ENCODE measurements around the gene TTLL8.

Gene TTLL8

DNA sequence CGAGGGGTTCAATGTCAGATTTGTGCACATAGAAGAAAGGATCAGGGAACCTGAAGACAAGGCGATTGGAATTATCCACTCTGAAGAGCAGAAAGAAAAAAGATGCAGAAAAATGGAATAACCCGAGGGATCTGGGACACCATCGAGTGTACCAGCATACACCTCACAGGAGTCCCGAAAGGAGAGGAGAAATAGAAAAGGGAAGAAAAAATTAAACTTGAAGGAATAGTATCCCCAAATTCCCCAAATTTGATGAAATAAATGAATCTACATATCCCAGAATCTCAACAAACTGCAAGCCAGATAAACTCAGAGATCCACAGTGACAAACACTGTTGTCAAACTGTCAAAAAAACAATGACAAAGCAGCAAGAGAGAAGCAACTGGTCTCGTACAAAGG lies 66.9 kb downstream of the TTLL8 start:
- no peak for TF ChIP-seq POLR2AphosphoS5 (IDR thresholded peaks at IDR 0.05; ENCODE audit: low read depth, low read length)
- no peak for TF ChIP-seq FOXP2 (optimal IDR thresholded peaks at IDR 0.05; ENCODE audit: borderline replicate concordance, extremely low read depth, extremely low read length, insufficient read depth)
- TF ChIP-seq, protein P1, sequence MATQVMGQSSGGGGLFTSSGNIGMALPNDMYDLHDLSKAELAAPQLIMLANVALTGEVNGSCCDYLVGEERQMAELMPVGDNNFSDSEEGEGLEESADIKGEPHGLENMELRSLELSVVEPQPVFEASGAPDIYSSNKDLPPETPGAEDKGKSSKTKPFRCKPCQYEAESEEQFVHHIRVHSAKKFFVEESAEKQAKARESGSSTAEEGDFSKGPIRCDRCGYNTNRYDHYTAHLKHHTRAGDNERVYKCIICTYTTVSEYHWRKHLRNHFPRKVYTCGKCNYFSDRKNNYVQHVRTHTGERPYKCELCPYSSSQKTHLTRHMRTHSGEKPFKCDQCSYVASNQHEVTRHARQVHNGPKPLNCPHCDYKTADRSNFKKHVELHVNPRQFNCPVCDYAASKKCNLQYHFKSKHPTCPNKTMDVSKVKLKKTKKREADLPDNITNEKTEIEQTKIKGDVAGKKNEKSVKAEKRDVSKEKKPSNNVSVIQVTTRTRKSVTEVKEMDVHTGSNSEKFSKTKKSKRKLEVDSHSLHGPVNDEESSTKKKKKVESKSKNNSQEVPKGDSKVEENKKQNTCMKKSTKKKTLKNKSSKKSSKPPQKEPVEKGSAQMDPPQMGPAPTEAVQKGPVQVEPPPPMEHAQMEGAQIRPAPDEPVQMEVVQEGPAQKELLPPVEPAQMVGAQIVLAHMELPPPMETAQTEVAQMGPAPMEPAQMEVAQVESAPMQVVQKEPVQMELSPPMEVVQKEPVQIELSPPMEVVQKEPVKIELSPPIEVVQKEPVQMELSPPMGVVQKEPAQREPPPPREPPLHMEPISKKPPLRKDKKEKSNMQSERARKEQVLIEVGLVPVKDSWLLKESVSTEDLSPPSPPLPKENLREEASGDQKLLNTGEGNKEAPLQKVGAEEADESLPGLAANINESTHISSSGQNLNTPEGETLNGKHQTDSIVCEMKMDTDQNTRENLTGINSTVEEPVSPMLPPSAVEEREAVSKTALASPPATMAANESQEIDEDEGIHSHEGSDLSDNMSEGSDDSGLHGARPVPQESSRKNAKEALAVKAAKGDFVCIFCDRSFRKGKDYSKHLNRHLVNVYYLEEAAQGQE (IDR thresholded peaks at IDR 0.05; ENCODE audit: insufficient read depth in 1 of 2, low read depth in 2 of 2, low read length in 2 of 2): no peak
- no peak for TF ChIP-seq TAF1 (IDR thresholded peaks at IDR 0.05; ENCODE audit: borderline replicate concordance, insufficient read depth, low read length)
- no peak for TF ChIP-seq SIN3A (IDR thresholded peaks at IDR 0.05; ENCODE audit: borderline replicate concordance, insufficient read depth, low read length)

DNA sequence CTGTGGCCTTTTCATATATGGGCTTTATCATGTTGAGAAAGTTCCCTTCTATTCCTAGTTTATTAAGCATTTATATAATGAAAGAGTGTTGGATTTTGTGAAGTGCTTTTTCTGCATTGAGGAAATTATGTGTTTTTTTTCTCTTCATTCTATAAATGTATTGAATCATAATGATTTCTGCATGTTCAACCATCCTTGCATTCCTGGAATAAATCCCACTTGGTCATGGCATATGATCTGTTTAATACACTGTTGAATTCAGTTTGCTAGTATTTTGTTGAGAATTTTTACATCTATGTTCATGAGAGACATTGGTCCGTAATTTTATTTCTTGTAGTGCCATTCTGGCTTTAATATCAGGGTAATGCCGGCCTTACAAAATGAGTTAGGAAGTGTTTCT lies 71.8 kb downstream of the TTLL8 start:
- TF ChIP-seq FOXP2 (optimal IDR thresholded peaks at IDR 0.05; ENCODE audit: borderline replicate concordance, extremely low read depth, extremely low read length, insufficient read depth): no peak
- TF ChIP-seq SIN3A (IDR thresholded peaks at IDR 0.05; ENCODE audit: borderline replicate concordance, insufficient read depth, low read length): no peak
- no peak for TF ChIP-seq POLR2AphosphoS5 (IDR thresholded peaks at IDR 0.05; ENCODE audit: low read depth, low read length)
- no peak for TF ChIP-seq TAF1 (IDR thresholded peaks at IDR 0.05; ENCODE audit: borderline replicate concordance, insufficient read depth, low read length)
- TF ChIP-seq, protein P1 (IDR thresholded peaks at IDR 0.05; ENCODE audit: insufficient read depth in 1 of 2, low read depth in 2 of 2, low read length in 2 of 2): no peak

DNA sequence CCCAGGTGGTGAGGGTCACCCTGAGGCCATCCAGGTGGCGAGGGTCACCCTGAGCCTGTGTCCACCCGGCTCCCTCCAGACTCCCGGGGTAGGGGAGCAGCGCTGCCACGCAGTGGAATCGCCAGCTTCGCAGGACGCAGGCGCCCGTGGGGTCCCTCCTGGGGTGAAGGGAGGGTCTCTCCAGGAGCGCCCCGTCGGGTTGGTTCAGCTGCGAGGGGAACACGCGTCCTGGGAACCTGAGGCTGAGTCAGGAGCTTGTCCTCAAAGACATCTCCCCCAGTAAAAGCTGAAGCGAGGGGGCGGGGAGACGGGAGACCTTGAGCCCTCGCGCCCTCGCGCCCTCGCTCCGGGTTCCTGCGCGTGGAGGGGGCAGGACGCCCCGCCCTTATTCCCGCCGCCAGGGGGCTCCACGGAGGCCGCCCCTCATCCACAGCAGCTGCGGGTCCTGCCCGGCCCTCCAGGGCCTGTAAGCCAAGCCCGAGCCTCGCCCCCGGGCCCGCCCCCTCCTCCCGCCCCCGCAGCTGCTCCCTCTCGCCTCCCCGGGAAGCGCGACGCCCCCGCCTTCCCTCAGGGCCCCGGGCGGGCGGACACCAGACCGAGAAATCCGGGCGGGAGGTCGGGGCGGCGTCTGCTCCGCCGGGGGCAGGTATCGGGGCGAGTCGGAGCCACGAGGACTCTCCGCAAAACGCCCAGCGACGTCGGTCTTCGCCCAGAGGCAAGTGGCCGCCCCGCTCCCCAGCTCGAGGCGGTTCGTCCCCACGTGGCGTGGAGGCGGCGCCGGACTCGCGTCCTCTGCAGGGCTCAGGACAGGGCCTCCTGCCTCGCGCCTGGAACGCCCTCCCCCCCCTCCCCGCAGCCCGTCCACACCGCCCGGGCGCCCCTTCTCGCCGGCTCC lies 74.7 kb downstream of the TTLL8 start:
- TF ChIP-seq FOXP2 (optimal IDR thresholded peaks at IDR 0.05; ENCODE audit: borderline replicate concordance, extremely low read depth, extremely low read length, insufficient read depth) (no peak), TAF1 (IDR thresholded peaks at IDR 0.05; ENCODE audit: borderline replicate concordance, insufficient read depth, low read length) (no peak), SIN3A (IDR thresholded peaks at IDR 0.05; ENCODE audit: borderline replicate concordance, insufficient read depth, low read length) (no peak), POLR2AphosphoS5 (IDR thresholded peaks at IDR 0.05; ENCODE audit: low read depth, low read length) (no peak)
- TF ChIP-seq, protein P1 (IDR thresholded peaks at IDR 0.05; ENCODE audit: insufficient read depth in 1 of 2, low read depth in 2 of 2, low read length in 2 of 2): no peak

DNA sequence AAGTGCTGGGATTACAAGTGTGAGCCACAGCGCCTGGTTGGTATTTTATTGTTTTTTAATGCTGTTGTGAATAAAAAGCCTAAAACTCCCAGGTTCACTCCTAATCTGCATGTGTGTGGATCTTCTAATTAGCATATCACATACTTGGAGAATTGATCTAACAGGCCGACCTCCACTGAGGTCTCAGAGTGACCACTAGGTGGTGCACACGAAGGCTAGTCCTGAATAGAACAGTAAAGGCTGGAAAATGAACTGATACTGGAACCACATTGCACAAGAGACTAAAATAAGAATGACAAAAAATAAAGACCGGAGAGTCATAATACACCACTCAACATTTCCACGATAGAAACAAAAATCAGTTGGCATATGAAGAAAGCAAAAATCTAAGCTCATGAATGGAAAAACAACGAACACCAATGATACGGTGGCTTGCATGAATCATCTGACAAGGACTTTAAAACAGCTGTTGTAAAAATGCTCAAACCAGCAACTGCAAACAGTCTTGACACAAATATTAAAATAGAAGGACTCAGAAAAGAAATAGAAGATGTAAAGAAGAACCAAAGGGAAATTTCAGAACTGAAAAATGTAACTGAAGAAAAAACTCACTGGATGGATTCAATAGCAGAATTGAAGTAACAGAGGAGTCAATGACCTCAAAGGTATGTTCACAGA lies 78.4 kb downstream of the TTLL8 start:
- TF ChIP-seq POLR2AphosphoS5 (IDR thresholded peaks at IDR 0.05; ENCODE audit: low read depth, low read length) (no peak), TAF1 (IDR thresholded peaks at IDR 0.05; ENCODE audit: borderline replicate concordance, insufficient read depth, low read length) (no peak), SIN3A (IDR thresholded peaks at IDR 0.05; ENCODE audit: borderline replicate concordance, insufficient read depth, low read length) (no peak), FOXP2 (optimal IDR thresholded peaks at IDR 0.05; ENCODE audit: borderline replicate concordance, extremely low read depth, extremely low read length, insufficient read depth) (no peak)
- TF ChIP-seq, protein P1 (IDR thresholded peaks at IDR 0.05; ENCODE audit: insufficient read depth in 1 of 2, low read depth in 2 of 2, low read length in 2 of 2): no peak

Data from PFSK-1 (cell line).